HEK293T (cell line): Measurements from ENCODE around the gene RBCK1.

Source experiments
- BHLHE40 ChIP-seq: fragments of 450-650 bp; IDR thresholded peaks from 2 replicates; pipeline ENCODE4 v1.6.1; 2016; ENCODE audit warnings: mild to moderate bottlenecking, moderate library complexity, borderline replicate concordance
- FOXK2 ChIP-seq: fragments of 450-650 bp; IDR thresholded peaks from 2 replicates; pipeline ENCODE4 v1.6.1; 2016; ENCODE audit warnings: mild to moderate bottlenecking
- LEF1 ChIP-seq: fragments of 450-650 bp; IDR thresholded peaks from 2 replicates; pipeline ENCODE4 v1.6.1; 2017; ENCODE audit warnings: mild to moderate bottlenecking, borderline replicate concordance
- SUZ12 ChIP-seq: fragments of 450-650 bp; IDR thresholded peaks from 2 replicates; pipeline ENCODE4 v1.6.1; 2016; ENCODE audit warnings: mild to moderate bottlenecking
- TARDBP ChIP-seq: fragments of 450-650 bp; IDR thresholded peaks from 2 replicates; pipeline ENCODE4 v1.6.1; 2016

- TF ChIP-seq SUZ12 (no peak), BHLHE40 (no peak), FOXK2 (no peak), LEF1 (no peak), TARDBP (no peak)
Observed at GRCh38 chr20:407133-407952, 756 bp upstream of the RBCK1 start.
